ENCODE data around the gene THADA.
"Not testable (repeated sequence)": the region's sequence is repeated elsewhere in the genome, so short reads cannot be mapped to it uniquely, and the experiment has no call there.

Gene THADA

DNA sequence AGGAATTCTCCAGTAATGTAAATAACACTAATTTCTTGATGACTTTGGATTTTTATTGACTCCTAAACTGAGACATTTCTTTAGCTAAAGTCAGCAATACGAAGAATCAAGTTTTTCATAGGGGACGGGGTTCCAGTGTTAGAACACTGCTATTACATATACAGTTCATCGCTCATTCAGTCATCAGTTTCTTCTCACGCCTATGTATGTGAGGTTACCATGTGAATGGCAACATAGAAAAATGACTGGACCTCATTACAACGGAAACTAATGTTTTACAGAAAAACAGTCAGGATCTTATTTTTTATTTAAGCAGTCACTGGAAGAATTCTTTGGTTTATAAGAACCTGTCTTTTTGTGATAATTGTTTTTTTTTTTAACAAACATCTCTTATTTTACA is 56.4 kb downstream of the THADA start:
- no peak for DNase-seq (ENCODE audit: low read depth in 3 of 3)

DNA sequence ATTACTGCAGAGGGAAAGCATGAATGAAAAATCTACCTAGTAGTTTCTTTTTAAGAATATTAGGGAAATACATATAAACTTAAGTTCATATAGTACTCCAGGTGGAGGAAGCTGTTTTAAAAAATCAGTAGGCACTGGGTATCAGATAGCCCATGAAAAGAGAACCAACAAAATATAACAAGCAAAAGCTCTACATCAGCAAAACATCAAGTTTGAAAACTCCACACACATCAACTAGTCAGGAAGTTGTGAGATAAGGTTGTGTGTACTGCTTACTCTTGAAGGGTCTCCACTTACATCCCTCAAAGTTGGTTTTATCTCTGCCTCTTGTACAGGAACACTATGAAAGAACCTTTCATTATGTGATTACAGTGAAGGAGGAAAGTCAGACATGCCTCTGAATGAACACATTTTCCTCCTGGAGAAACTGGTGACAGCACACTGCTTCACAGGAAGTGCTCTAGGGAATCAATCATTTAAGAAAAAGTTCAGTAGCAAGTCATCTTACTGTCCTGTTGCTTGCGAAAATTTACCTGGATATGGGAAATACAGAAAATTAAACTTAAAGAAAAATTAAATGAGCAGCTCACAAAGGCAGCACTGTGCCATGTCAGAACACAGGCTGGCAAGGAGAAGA is 57.7 kb downstream of the THADA start:
- no peak for DNase-seq (ENCODE audit: low read depth in 3 of 3)

DNA sequence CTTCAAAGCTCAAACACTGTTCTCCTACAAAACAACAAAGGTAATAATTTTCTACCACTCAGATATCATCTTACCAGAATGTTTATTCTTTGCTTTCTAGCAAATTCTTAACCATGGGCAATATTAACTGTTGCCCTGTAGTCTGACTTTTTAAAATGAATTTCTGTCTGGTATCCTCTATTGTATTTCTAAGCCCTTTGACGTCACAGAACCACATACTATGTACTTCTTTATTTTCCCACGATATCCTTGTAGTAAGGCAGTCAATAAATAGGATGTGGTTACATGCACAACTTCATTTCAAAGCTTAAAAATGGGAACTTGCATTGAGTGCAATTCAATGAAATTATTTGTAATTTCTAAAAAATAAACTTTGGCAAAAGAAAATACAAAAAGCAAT is 58.7 kb downstream of the THADA start:
- DNase-seq (ENCODE audit: low read depth in 3 of 3): no peak

DNA sequence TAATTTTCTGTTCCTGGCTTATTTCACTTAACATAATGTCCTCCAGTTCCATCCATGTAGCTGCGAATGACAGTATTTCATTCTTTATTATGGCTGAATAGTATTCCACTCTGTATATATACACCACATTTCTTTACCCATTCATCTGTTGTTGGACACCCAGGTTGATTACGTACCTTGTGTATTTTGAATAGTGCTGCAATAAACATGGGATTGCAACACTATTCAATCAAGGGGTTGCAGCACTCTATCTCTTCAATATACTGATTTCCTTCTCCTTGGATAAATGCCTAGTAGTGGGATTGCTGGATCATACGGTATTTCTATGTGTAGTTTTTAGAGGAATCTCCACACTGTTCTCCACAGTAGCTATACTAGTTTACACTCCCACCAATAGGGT is 61.3 kb downstream of the THADA start:
- no peak for DNase-seq (ENCODE audit: low read depth in 3 of 3)

DNA sequence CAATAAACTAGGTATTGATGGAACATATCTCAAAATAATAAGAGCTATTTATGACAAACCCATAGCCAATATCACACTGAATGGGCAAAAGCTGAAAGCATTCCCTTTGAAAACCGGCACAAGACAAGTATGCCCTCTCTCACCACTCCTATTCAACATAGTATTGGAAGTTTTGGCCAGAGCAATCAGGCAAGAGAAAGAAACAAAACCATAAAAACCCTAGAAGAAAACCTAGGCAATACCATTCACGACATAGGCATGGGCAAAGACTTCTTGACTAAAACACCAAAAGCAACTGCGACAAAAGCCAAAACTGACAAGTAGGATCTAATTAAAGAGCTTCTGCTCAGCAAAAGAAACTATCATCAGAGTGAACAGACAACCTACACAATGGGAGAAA is 63.3 kb downstream of the THADA start:
- DNase-seq (ENCODE audit: low read depth in 3 of 3): not testable (repeated sequence)

DNA sequence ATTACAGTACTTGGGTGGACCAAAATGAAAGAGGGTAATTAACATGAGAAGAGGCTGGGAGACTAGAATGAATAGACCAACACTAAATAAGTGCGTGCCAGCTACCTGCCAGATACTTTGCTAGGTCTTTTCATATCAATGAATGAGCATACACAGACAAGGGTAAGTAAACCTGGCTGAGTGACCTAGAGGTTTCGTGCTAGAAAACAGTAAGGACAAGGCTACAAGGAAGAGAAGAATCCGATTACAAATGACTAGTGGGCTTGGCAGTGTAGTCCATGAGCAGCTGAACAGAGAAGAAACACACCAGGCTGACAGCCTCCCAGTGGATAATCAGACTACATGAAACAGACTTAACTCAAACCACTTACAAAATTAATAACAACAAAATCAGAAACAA is 64.6 kb downstream of the THADA start:
- no peak for DNase-seq (ENCODE audit: low read depth in 3 of 3)

DNA sequence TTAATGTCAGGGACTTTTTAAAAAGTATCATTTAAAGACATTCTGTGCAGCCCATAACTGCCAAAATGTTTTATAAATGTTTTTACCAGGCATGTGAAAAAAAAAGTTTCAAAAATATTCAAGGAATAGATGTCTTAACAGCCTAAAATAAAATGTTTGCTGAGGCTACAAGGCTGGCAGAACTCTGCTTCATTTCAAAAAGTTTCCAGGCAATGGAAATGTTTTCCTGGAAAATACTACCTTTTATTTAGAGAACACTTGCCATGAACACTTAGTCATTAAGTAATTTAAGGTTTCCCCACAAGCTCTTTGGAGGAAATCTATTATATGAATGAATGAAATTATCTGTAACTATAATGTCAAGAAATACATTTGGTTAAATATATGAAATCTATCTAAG is 68.8 kb downstream of the THADA start:
- DNase-seq (ENCODE audit: low read depth in 3 of 3): no peak

DNA sequence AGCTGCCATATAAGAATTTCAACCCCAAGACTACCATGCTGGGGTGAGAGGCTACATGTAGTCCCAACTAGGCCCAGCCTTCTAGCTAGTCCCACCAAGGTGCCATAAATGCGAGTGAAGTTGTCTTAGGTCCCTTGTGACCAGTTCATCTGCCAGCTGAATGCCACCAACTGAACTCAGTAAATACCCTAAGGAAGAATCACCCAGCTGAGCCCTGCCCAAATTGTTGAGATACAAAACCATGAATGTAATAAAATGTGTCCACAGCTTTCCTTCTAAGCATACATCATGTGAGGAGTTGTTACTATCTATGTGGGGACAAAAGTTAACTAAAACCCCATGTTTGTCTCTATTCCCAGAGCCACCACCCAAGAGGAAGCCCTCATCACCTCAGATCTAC is 70.3 kb downstream of the THADA start:
- no peak for DNase-seq (ENCODE audit: low read depth in 3 of 3)

DNA sequence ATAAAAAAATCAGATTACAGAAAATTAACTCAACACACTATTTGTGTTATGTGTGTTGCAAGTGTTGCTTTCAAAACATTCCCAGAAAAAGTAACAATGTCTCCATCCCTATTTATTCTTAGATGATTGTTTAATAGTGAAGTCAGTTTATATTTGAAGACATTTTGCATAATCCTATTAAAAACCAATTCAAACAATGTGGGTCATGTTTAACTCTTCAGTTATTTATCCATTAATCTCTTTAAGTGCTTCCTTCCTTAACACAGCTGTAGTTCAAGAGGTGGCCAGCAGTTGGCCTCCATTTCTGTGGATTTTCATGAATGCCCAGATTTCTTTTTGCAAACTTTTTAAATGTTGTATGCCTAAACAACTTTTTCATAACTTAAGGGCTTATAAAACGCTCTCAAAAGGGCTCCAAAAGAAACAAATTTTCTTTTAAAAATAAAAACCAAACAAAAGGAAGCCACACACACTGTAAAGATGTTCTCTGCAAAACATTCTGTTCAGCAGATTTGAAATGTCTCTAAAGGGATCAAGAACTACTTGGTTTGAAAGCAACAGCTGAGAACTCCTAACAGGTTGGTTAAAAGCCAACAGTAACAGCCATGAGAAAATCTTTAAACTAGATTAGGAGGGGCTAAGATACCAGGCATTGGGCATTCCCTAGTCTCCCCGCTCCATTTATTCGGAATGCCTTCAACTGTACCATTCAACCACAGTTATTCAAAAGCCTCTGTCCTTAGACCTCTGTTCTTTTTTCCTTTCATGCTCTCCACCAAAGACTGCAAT is 71.5 kb downstream of the THADA start:
- DNase-seq (ENCODE audit: low read depth in 3 of 3): no peak

DNA sequence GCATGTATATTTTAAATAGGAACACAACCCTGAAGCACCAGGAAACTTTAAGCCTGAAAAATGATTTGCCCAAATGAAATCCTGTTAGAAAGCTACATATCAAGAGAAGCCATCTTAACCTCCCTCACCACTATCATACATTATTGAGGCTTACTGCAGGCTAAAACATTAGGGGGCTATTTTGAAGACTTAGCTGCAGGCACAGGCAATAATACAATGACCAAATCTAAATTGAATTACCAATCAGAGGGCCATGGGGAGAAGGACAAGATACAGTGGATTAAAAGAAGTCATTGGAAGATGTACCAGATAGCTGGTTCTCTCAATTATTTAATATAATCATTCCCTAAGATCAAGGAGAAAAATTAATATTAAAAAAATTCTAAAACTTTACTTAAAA is 73.7 kb downstream of the THADA start:
- DNase-seq (ENCODE audit: low read depth in 3 of 3): no peak

DNA sequence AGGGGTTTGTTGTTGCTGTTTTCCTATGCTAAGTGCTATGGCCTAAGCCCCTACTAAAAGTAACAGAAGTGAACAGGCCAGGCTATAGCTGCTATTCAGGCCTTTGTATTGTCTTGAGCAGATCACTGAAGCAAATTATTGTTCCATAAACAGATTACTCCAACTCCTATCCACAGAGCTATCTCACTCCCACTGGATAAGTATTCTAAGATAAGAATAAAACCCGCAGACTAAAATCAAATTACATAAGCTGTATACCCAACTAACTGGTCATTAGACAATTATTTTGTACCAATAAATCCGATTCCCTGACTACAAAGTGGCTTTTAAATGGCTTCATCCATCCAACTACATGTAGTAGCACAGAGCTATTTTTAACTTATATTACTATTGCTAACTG is 74.3 kb downstream of the THADA start:
- DNase-seq (ENCODE audit: low read depth in 3 of 3): no peak

DNA sequence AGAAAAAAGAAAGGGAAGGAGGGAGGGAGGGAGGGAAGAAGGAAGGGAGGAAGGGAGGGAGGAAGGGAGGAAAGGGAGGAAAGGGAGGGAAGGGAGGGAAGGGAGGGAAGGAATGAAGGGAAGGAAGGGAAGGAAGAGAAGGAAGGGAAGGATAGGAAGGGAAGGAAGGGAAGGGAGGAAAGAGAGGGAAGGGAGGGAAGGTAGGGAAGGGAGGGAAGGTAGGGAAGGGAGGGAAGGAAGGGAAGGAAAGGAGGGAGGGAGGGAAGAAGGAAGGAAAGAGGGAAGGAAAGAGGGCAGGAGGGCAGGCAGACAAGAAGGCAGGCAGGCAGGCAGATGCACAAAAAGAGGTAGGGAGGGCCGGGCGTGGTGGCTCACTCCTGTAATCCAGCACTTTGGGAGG is 74.9 kb downstream of the THADA start:
- DNase-seq (ENCODE audit: low read depth in 3 of 3): no peak

DNA sequence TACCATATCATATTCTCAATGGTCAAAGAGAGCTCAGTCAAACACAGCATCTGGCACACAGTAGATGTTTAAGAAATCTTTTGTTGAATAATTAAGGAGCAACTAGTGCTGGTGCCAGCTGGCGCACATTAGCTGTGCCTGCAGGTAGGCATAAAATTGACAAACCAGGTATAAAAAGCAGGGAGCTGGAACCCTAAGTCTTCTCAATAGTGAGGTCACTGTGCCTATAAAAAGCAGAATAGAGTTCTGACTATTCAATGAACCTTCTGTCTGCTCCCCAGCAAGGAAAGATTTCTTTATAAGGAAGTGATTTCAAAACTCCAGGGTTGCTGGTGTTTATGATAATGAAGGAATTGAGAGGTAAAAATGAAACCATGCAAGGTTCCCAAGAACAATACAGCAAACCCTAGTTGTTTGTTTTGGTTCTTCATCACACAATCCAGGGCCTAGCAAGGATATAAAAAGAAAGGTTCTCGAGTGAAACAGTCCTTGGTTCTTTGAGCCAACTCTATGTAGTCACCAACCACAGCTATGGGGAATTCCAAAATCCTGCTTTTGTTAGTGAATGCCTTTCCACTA is 76.1 kb downstream of the THADA start:
- DNase-seq (ENCODE audit: low read depth in 3 of 3): no peak

DNA sequence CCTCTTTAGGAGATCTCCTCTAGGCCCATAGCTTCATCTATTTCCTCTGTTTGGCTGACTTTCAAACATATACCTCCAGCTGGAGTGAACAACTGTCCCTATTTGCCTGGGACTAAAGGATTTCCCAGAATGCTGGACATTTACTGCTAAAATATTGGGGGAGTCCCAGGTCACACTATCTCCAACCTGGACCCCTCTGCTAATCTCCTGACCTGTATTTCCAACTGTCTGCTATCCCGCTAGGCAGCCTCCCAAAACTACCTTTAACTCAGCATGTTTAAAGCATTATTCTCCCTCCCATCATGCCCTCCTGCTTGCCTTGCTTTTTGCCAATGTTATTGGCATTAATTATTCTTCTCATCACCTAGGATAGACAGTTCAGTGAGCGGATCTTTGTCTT is 77.1 kb downstream of the THADA start:
- DNase-seq (ENCODE audit: low read depth in 3 of 3): no peak

DNA sequence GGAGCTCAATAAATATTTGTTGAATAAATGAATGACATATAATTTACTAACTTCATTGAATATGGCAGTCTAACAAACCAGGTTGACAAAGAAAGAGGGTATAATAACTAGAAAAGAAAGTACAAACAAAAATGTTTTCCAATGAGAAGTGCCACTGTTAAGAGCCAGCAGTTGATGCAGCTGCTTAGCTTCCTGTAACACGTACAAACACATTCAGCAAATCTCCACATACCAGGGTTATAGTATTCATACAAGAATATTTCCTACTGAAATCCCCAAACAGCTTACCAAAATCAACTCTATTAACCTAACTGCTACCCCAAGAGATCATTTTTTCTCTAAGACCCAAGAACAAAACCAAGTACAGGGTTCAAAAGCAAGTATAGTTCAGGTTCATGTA is 77.7 kb downstream of the THADA start:
- no peak for DNase-seq (ENCODE audit: low read depth in 3 of 3)

DNA sequence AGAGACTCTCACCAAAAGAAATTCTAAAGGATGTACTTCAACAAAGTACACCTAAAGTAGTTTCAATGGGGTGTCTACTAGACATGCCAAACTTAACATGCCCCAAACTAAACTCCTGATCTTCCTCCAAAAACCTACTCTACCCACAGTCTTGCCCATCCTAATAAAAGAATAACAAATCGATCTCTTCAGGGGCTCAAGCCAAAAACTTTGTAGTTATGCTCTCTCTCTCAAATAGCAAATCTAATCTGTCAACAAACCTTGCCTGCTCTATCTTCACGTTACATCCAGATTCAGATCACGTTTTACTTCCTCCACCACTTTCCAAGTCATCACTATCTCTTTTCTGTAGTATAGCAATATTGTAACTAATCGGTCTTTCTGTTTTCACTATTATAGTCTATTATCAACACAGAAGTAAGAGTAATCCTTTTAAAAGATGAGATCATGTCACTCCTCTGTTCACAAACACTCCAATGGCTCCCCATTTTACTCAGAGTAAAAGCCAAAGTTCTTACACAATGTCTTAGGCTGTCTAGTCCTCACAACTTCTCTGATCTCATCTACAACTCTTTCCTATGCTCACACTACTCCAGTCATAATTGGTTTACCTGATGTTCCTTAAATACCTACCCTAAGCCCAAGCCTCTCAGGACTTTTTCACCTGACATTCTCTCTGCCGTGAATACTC is 79.9 kb downstream of the THADA start:
- DNase-seq (ENCODE audit: low read depth in 3 of 3): no peak

DNA sequence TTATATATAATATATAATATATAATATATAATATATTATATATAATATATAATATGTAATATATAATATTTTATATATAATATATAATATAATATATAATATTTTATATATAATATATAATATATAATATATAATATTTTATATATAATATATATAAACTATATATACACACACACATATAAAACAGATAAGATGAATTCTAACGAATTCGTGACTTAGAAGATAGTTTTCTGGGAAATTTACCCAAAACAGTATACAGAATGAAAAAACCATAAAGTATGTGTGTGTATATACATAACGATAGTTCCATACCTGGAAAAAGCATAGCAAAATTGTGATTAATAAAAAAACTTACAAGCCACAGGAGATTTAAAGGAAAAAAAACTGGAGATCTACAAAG is 80.6 kb downstream of the THADA start:
- no peak for DNase-seq (ENCODE audit: low read depth in 3 of 3)

DNA sequence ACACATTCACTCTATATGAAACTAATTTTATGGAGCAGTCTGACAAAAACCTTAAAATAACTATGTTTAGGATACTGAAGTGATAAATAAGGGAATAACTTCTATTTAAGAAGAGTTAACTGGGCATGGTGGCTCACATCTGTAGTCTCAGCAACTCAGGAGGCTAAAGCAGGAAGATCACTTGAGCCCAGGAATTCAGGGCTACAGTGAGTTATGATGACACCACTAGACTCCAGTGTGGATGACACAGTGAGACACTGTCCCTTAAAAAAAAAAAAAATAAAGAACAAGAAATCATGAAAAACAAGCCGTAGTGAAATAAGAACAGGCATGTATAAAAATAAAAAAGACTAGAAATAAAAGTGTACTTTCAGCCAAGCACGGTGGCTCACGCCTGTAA is 82.0 kb downstream of the THADA start:
- no peak for DNase-seq (ENCODE audit: low read depth in 3 of 3)

DNA sequence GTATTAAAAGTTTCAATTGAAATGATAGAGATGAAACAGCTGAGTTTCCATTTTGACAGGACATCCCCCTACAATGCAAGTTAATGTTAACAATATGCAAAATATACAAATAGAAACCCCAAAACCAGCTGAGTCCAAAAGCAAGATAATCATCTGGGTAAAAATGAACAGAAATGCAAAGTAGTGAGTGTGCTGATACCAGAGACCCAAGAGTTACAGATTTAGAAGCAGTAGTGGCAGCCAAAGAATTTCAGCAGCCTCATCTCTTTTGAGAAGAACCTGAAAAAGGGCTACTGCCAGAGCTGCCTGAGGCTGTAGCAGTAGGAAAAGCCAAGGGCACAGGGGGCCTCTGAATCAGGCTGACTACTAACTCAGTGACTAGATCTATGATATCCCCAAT is 82.6 kb downstream of the THADA start:
- DNase-seq (ENCODE audit: low read depth in 3 of 3): no peak

DNA sequence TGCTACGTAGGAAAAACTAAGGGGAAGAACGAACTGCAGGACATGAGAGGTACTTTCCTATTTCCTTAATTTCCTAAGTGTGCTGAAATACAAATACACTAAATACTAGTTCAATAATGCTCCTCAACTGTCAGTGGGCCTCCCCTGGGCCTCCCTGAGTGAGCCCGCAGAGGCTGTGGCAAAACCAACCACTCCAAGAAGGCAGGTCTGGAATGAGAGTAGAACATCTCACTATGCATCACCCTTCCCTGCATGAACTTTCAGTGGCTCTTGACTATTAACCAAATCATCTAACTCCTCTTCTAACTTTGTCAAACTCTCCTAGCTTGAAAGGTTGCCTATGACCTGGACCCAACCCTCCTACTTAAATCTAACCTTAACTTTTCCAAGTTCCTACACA is 84.6 kb downstream of the THADA start:
- no peak for DNase-seq (ENCODE audit: low read depth in 3 of 3)

DNA sequence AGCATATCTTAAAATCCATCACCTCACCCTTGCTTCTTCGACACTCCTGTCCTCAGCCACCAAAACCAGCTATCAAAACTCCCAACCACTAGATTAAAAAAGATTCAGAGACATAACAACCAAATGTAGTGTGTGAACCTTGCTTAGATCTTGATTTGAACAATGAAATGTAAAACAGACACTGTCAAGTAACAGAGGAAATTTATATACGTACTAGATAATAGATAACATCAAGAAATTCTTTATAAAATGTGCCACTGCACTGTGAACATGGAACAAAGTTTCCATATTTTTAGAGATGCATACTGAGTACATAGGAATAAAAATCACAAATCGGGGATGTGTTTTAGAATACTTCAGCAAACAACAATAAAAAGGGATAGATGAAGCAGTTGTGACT is 86.0 kb downstream of the THADA start:
- no peak for DNase-seq (ENCODE audit: low read depth in 3 of 3)

DNA sequence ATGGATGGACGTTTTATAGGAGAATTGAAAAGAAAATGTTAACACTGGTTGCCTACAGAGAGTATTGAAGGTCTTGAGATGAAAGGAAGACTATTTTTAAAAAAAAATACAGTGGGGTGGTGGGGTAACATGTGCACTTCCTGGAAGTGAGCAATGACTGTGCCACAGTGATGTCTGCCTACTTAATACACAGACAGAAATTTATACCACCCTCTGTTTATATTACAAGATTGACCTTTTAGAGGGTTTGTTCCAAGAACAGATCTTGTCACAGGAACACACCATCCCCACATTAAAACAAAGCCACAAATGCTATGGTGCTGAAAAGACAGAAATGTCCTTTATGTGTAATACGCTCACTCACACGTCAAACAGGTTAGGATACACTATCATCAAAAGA is 87.6 kb downstream of the THADA start:
- DNase-seq (ENCODE audit: low read depth in 3 of 3): no peak

DNA sequence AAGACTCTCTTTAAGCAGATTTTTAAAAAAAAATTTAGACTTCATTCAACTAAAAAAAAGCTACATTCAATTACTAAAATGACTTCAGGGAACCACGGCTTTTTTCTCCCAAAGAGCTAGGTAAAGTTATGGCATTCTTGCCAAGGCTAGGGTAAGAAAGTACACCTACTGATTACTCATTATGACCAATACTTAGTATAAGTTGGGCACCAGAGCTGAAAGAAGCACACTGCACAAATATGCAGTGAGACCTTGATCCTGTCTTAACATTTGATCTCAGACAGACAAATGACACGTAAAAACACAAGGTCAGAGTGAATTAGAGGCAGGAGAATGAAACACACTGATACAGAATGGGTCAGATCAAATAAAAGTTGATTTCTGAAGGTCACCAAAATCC is 88.7 kb downstream of the THADA start:
- no peak for DNase-seq (ENCODE audit: low read depth in 3 of 3)

All from stimulated activated CD4-positive, alpha-beta T cell treated with anti-CD3 and anti-CD28 coated beads, TNF-alpha, amount 100 ng/mL, for 4 hours (primary cell).